CD14-positive monocyte (primary cell): ENCODE results near the gene UNC13B. TPM values are rescaled to one million over a fixed set of nuclear protein-coding genes. Genes with fewer than 3 reads are reported as not detected.

ENCODE experiments used
- DNase-seq, 3 donors: peaks; one replicate each; pipeline ENCODE4 v3.0.0-alpha.2; 2011 to 2022
- H2AFZ ChIP-seq: 2 replicates; pipeline ENCODE4 v1.6.0; 2012; ENCODE audit warnings: mild to moderate bottlenecking, low read depth, low read length, inconsistent platforms; ENCODE audit not compliant: insufficient read depth, poor library complexity, severe bottlenecking
- H3K27ac ChIP-seq, 2 donors: 1 replicate in 1 of 2; 2 replicates in 1 of 2; pipeline ENCODE4 v1.5.1; 2012 to 2013; ENCODE audit warnings: low read length in 2 of 2, control low read depth in 1 of 2, inconsistent platforms in 1 of 2, low read depth in 1 of 2, mild to moderate bottlenecking in 1 of 2
- H3K27me3 ChIP-seq, 2 donors: one replicate each; pipeline versions ENCODE4 v1.6.0 to v1.6.1; 2011 to 2013; ENCODE audit warnings: low read length in 2 of 2; ENCODE audit not compliant: control insufficient read depth in 2 of 2, insufficient read depth in 2 of 2
- H3K36me3 ChIP-seq, 2 donors: replicated peaks in 1 of 2; 1 replicate in 1 of 2; 2 replicates in 1 of 2; pipeline versions ENCODE4 v1.5.1 to v1.6.1; 2012 to 2013; ENCODE audit warnings: low read length in 2 of 2, control low read depth in 1 of 2, inconsistent platforms in 1 of 2, mild to moderate bottlenecking in 1 of 2; ENCODE audit not compliant: insufficient read depth in 2 of 2, control insufficient read depth in 1 of 2
- H3K4me1 ChIP-seq, 2 donors: 1 replicate in 1 of 2; 2 replicates in 1 of 2; pipeline versions ENCODE4 v1.5.1 to v1.6.1; 2012 to 2013; ENCODE audit warnings: low read length in 2 of 2, control low read depth in 1 of 2, inconsistent platforms in 1 of 2, mild to moderate bottlenecking in 1 of 2, moderate library complexity in 1 of 2; ENCODE audit not compliant: insufficient read depth in 2 of 2, control insufficient read depth in 1 of 2
- H3K4me2 ChIP-seq: replicated peaks from 2 replicates; pipeline ENCODE3; 2012; ENCODE audit warnings: low read length, moderate library complexity, mild to moderate bottlenecking; ENCODE audit not compliant: poor library complexity, severe bottlenecking; ENCODE audit errors: extremely low read depth
- H3K4me3 ChIP-seq, 3 experiments: fragments of 200-600 bp in 1 of 3; sonication (generic) in 1 of 3; replicated peaks in 1 of 3; 1 replicate in 2 of 3; 2 replicates in 1 of 3; pipeline ENCODE4 v1.5.1; 2011 to 2013; ENCODE audit warnings: low read length in 3 of 3, mild to moderate bottlenecking in 3 of 3, control low read depth in 2 of 3, low read depth in 2 of 3, inconsistent platforms in 1 of 3, moderate library complexity in 1 of 3
- H3K79me2 ChIP-seq: 2 replicates; pipeline ENCODE4 v1.6.0; 2012; ENCODE audit warnings: mild to moderate bottlenecking, control low read depth, inconsistent platforms, low read length, moderate library complexity; ENCODE audit not compliant: insufficient read depth
- H3K9ac ChIP-seq: 2 replicates; pipeline ENCODE4 v1.6.0; 2017; ENCODE audit warnings: low read length, mild to moderate bottlenecking; ENCODE audit not compliant: insufficient read depth, poor library complexity, severe bottlenecking
- H3K9me3 ChIP-seq, 2 donors: replicated peaks in 1 of 2; 1 replicate in 1 of 2; 2 replicates in 1 of 2; pipeline versions ENCODE4 v1.5.1 to v1.6.1; 2012 to 2013; ENCODE audit warnings: low read length in 2 of 2, control low read depth in 1 of 2; ENCODE audit not compliant: control insufficient read depth in 1 of 2, insufficient read depth in 1 of 2
- H4K20me1 ChIP-seq: 2 replicates; pipeline ENCODE4 v1.6.0; 2012; ENCODE audit warnings: mild to moderate bottlenecking, low read length, control low read depth, moderate library complexity; ENCODE audit not compliant: insufficient read depth
- H3K27ac Mint-ChIP-seq, 7 donors: one replicate each; pipeline ENCODE4 v1.8.0; 2020; ENCODE audit warnings: mild to moderate bottlenecking in 7 of 7, mixed read lengths in 7 of 7, moderate library complexity in 6 of 7, inconsistent platforms in 2 of 7
- H3K27me3 Mint-ChIP-seq, 3 donors: one replicate each; pipeline ENCODE4 v1.8.0; 2021 to 2022; ENCODE audit warnings: low read depth in 3 of 3, mild to moderate bottlenecking in 3 of 3, mixed read lengths in 3 of 3, moderate library complexity in 3 of 3, inconsistent platforms in 1 of 3
- H3K36me3 Mint-ChIP-seq, 2 donors: one replicate each; pipeline ENCODE4 v1.8.0; 2020; ENCODE audit warnings: mixed read lengths in 2 of 2, inconsistent platforms in 1 of 2, mild to moderate bottlenecking in 1 of 2
- H3K4me1 Mint-ChIP-seq: one replicate; pipeline ENCODE4 v1.8.0; 2020; ENCODE audit warnings: mild to moderate bottlenecking, mixed read lengths
- H3K4me3 Mint-ChIP-seq, 2 donors: one replicate each; pipeline ENCODE4 v1.8.0; 2020; ENCODE audit warnings: mild to moderate bottlenecking in 2 of 2, mixed read lengths in 2 of 2, moderate library complexity in 1 of 2
- H3K9me3 Mint-ChIP-seq, 7 donors: one replicate each; pipeline ENCODE4 v1.8.0; 2020 to 2022; ENCODE audit warnings: mixed read lengths in 7 of 7, mild to moderate bottlenecking in 6 of 7, moderate library complexity in 6 of 7, inconsistent platforms in 2 of 7
- CTCF ChIP-seq: fragments of 200-600 bp; IDR thresholded peaks from one replicate; pipeline ENCODE4 v1.8.0; 2022; ENCODE audit warnings: antibody characterized with exemption, mild to moderate bottlenecking
- WGBS: methylation state at CpG from one replicate; pipeline ENCODE4 v1.1.5; 2013; ENCODE audit warnings: missing lambda C conversion rate; ENCODE audit not compliant: insufficient coverage; 5-methylcytosine and 5-hydroxymethylcytosine counted together
- intact Hi-C, 2 donors: fragments of 100-400 bp; cut with micrococcal nuclease; formaldehyde crosslinking; loops; one replicate each; pipeline versions ENCODE4 v1.15.0 to v1.15.1; 2023
- polyA plus RNA-seq, 3 donors: library from polyadenylated mRNA; depleted of rRNA in 1 of 3; unstranded in 2 of 3; stranded (reverse) in 1 of 3; fragments of 300-500 nt in 2 of 3; fragments of >200 nt in 1 of 3; fragmentation: Illumina TruSeq in 2 of 3; gene quantifications; 1 replicate in 2 of 3; 2 replicates in 1 of 3; pipeline ENCODE4 v1.2.3, GENCODE V29; 2012 to 2021

UNC13B gene
- polyA plus RNA-seq, 3 donors: 0.41 to 0.81 (median 0.66) TPM

- H3K4me1 ChIP-seq: no peaks in the 10 kb centered on the region
- H3K27me3 Mint-ChIP-seq: peaks cover 1 to 3% (median 2%) of the 10 kb centered on the region in 3 donors
- H3K9me3 Mint-ChIP-seq: peaks cover 11 to 44% (median 22%) of the 10 kb centered on the region in 7 donors
- no peak overlapping the region for H3K27ac Mint-ChIP-seq
- no peaks in the 10 kb centered on the region for H3K36me3 ChIP-seq
- DNase-seq: no peak
- H3K36me3 Mint-ChIP-seq: no peaks in the 10 kb centered on the region
- H3K27me3 ChIP-seq: no peaks in the 10 kb centered on the region
- H3K79me2 ChIP-seq: no peaks in the 10 kb centered on the region
- no peak overlapping the region for H3K9ac ChIP-seq
- no peaks in the 10 kb centered on the region for H4K20me1 ChIP-seq
- H3K27ac ChIP-seq: no peak overlapping the region
- no peak overlapping the region for H3K4me3 ChIP-seq
- H3K4me1 Mint-ChIP-seq: peaks cover 4% of the 10 kb centered on the region
- peaks cover 5 to 17% of the 10 kb centered on the region in 2 donors for H3K9me3 ChIP-seq
- no peak overlapping the region for H3K4me3 Mint-ChIP-seq
- no peak for TF ChIP-seq CTCF
- intact Hi-C loops: no loop called here
- H3K4me2 ChIP-seq: no peak overlapping the region
- H2AFZ ChIP-seq: no peak overlapping the region
These were observed 15.7 kb downstream of the UNC13B start for GRCh38 chr9:35177520-35177919.

GRCh38 chr9:35179347-35180280 lies 17.8 kb downstream of the UNC13B start:
- H3K4me3 ChIP-seq: no peak overlapping the region
- H3K36me3 ChIP-seq: no peaks in the 10 kb centered on the region
- H3K4me2 ChIP-seq: no peak overlapping the region
- H3K36me3 Mint-ChIP-seq: peaks cover 0 to 2% of the 10 kb centered on the region in 2 donors
- no peaks in the 10 kb centered on the region for H3K4me1 Mint-ChIP-seq
- H3K27me3 Mint-ChIP-seq: peaks cover 1 to 4% (median 4%) of the 10 kb centered on the region in 3 donors
- H3K9me3 Mint-ChIP-seq: peaks cover 20 to 56% (median 34%) of the 10 kb centered on the region in 7 donors
- H3K4me1 ChIP-seq: no peaks in the 10 kb centered on the region
- no peak overlapping the region for H3K4me3 Mint-ChIP-seq
- H3K27me3 ChIP-seq: no peaks in the 10 kb centered on the region
- no peak overlapping the region for H3K27ac Mint-ChIP-seq
- no peak overlapping the region for H2AFZ ChIP-seq
- intact Hi-C loops: no loop called here
- WGBS: no CpG with 5 or more reads among the region's 4 CpGs
- no peak overlapping the region for H3K27ac ChIP-seq
- no peak for DNase-seq
- no peak overlapping the region for H3K9ac ChIP-seq
- no peaks in the 10 kb centered on the region for H4K20me1 ChIP-seq
- no peaks in the 10 kb centered on the region for H3K79me2 ChIP-seq
- TF ChIP-seq CTCF: no peak
- peaks cover 5 to 27% of the 10 kb centered on the region in 2 donors for H3K9me3 ChIP-seq
